Measurements from ENCODE around the gene PPP1R1C.

Gene PPP1R1C

DNA sequence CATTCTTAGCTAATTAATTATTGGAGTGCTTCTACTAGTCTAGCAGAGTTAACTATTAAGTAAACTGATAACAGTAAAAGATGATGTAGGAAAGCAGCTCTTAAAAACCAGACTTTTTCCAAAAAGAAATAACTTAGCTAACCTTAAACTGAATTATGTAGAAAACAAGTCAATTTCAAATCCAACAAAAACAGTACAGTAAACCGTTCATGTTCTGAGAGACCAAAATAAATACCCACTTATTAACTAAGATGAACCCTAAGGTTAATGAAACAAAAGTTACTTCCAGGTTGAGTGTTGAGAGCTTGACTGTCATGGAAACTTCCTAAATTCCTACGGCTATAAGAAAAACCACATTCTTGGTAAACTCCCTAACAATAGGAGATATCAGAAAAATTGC is 181.2 kb downstream of the PPP1R1C start:
- H3K27ac Mint-ChIP-seq (ENCODE audit: low read depth) = no peak overlapping the region
- no peak overlapping the region for H3K4me3 Mint-ChIP-seq
- no peaks in the 10 kb centered on the region for H3K36me3 Mint-ChIP-seq (ENCODE audit: insufficient read depth)
- no peak for DNase-seq (ENCODE audit: low spot score in 2 of 2)
- H3K4me1 Mint-ChIP-seq = no peaks in the 10 kb centered on the region
- H3K27me3 Mint-ChIP-seq = peaks cover 16% of the 10 kb centered on the region
- ATAC-seq (replicated peaks; ENCODE audit: extremely low read depth, poor library complexity, severe bottlenecking) = no peak
- H3K9me3 Mint-ChIP-seq = no peaks in the 10 kb centered on the region
